Mesenteric fat pad (tissue), 1 donor: ENCODE data around the gene MZF1. TPM values are rescaled to one million over a fixed set of nuclear protein-coding genes. Genes with fewer than 3 reads are reported as not detected.
A peak's percentile ranks its signal among the peaks of the same experiment; 100 is the strongest.

Experiments
- DNase-seq: peaks from one replicate; pipeline ENCODE4 v3.0.0-alpha.2; 2020; ENCODE audit warnings: low spot score
- long read RNA-seq: library from polyadenylated mRNA; unstranded; transcript quantifications from one replicate; pipeline ENCODE4 v2.0.0, GENCODE V29; 2020
- total RNA-seq: library from RNA; stranded (reverse); fragmentation: NEBNext Ultra II Directional; extraction: Animal tissue kit (Norgen Biotek cat#: 25700); gene quantifications from one replicate; pipeline ENCODE4 v1.2.1, GENCODE V29; 2021
- donor health status: DM: yes; HTN: yes; CAD: no.

Gene MZF1
- 16.2 TPM for total RNA-seq
- long read RNA-seq, transcript MZF1-207 (1 exons, 2,683 nt): major isoform, 10 of 33 reads
- long read RNA-seq, transcript MZF1-201 (6 exons, 2,905 nt): minor isoform, 6 of 33 reads
- long read RNA-seq, partial matches to known transcripts: 4 of 33 reads
- long read RNA-seq, other reads (novel, unspliced or antisense): 12 of 33 reads

- peak; percentile 100 for DNase-seq
Observed at GRCh38 chr19:58572818-58573657, at the start of gene MZF1. TSS of gene MZF1 (minus strand) at chr19:58573335. CDS start at chr19:58571389, 1,946 bp downstream.

GRCh38 chr19:58607213-58607612 is 34.1 kb upstream of the MZF1 start:
- peak; percentile 76 for DNase-seq

GRCh38 chr19:58606251-58606896 is 33.2 kb upstream of the MZF1 start:
- peak; percentile 59 for DNase-seq

GRCh38 chr19:58586133-58586765 is 13.1 kb upstream of the MZF1 start:
- peak; percentile 78 for DNase-seq

- no peak for DNase-seq
Observed at GRCh38 chr19:58585442-58586132, 12.5 kb upstream of the MZF1 start.

- no peak for DNase-seq
Observed at GRCh38 chr19:58584498-58585441, 11.6 kb upstream of the MZF1 start.

GRCh38 chr19:58582985-58583384 is 9.8 kb upstream of the MZF1 start:
- peak; percentile 82 for DNase-seq

- peak; percentile 93 for DNase-seq
Observed at GRCh38 chr19:58581227-58582141, 8.3 kb upstream of the MZF1 start.

GRCh38 chr19:58579473-58580142 is 6.5 kb upstream of the MZF1 start:
- DNase-seq: no peak

- DNase-seq: peak; percentile 85
Observed at GRCh38 chr19:58578012-58578925, 5.1 kb upstream of the MZF1 start.

GRCh38 chr19:58577581-58577980 is 4.4 kb upstream of the MZF1 start:
- DNase-seq: peak; percentile 45

GRCh38 chr19:58575183-58576041 is 2.3 kb upstream of the MZF1 start:
- peak; percentile 97 for DNase-seq

GRCh38 chr19:58573658-58574164 is 576 bp upstream of the MZF1 start:
- DNase-seq: no peak

GRCh38 chr19:58572026-58572817 is 913 bp downstream of the MZF1 start:
- DNase-seq: peak; percentile 60

GRCh38 chr19:58571575-58571947 is 1.6 kb downstream of the MZF1 start:
- no peak for DNase-seq
